HepG2 (cell line): ENCODE results near the gene TCFL5. TPM values are rescaled to one million over a fixed set of nuclear protein-coding genes. Genes with fewer than 3 reads are reported as not detected.

Experiments used
- ATAC-seq: fragments of 200-7000 bp; cut with Tn5 transposase; 3 replicates; pipeline ENCODE4 v1.9.1; 2020; ENCODE audit warnings: mild to moderate bottlenecking, moderate library complexity
- BruUV-seq: library from RNA; stranded (reverse); fragments of 400-500 nt; replicated peaks from 2 replicates; lab custom pipeline; 2021; lab: Mats Ljungman, UMichigan
- CTCF ChIA-PET: fragments of 300-600 bp; formaldehyde crosslinking; extraction: SDS; loops from one replicate; lab custom pipeline; 2021; ENCODE audit warnings: low total read pairs, inconsistent platforms, low intra/inter-chr PET ratio; lab: Yijun Ruan, JAX
- POLR2A ChIA-PET: fragments of 350-600 bp; sonication (Branson Sonifier 250); formaldehyde crosslinking; loops from one replicate; lab custom pipeline; 2020; ENCODE audit warnings: antibody characterized with exemption, inconsistent platforms; lab: Yijun Ruan, JAX
- DNase-seq: peaks from one replicate; pipeline ENCODE4 v3.0.0-alpha.2; 2015; ENCODE audit warnings: low spot score
- FAIRE-seq: peaks from 3 replicates; lab custom pipeline; 2011; peaks lifted over from hg19 to GRCh38; lab: Jason Lieb, UNC
- H2AFZ ChIP-seq: one replicate; pipeline ENCODE4 v1.6.1; 2011; ENCODE audit warnings: low read length, inconsistent platforms
- H3K27ac ChIP-seq: fragments of 300-600 bp; 3 replicates; pipeline ENCODE4 v1.8.0; 2011; ENCODE audit warnings: mixed run types, mild to moderate bottlenecking, mixed read lengths, low read length, inconsistent platforms; ENCODE audit not compliant: insufficient read depth; ENCODE audit errors: extremely low read length
- H3K27me3 ChIP-seq, 2 experiments: fragments of 200-600 bp in 1 of 2; 2 replicates in 1 of 2; 3 replicates in 1 of 2; pipeline versions ENCODE4 v1.6.0 to v1.8.0; 2011; ENCODE audit warnings: low read length in 2 of 2, mild to moderate bottlenecking in 2 of 2, moderate library complexity in 2 of 2, inconsistent platforms in 1 of 2; ENCODE audit not compliant: insufficient read depth in 2 of 2, control insufficient read depth in 1 of 2
- H3K36me3 ChIP-seq, 2 experiments: fragments of 200-600 bp in 1 of 2; replicated peaks in 1 of 2; 2 replicates in 1 of 2; 3 replicates in 1 of 2; pipeline versions ENCODE4 v1.5.1 to v1.8.0; 2011; ENCODE audit warnings: low read length in 2 of 2, inconsistent platforms in 1 of 2; ENCODE audit not compliant: insufficient read depth in 2 of 2, control insufficient read depth in 1 of 2
- H3K4me1 ChIP-seq: 2 replicates; pipeline ENCODE4 v1.5.1; 2012; ENCODE audit warnings: low read length, inconsistent platforms; ENCODE audit not compliant: insufficient read depth
- H3K4me2 ChIP-seq: 2 replicates; pipeline ENCODE4 v1.6.0; 2011; ENCODE audit warnings: low read depth, low read length, inconsistent platforms
- H3K4me3 ChIP-seq, 3 experiments: fragments of 200-600 bp in 1 of 3; sonication (generic), shearing (Covaris generic) in 1 of 3; replicated peaks in 1 of 3; 2 replicates each; pipeline ENCODE4 v1.5.1; 2011 to 2016; ENCODE audit warnings: low read length in 3 of 3, inconsistent platforms in 2 of 3, low read depth in 2 of 3, mild to moderate bottlenecking in 2 of 3, control low read depth in 1 of 3, mixed read lengths in 1 of 3; ENCODE audit not compliant: insufficient read depth in 1 of 3
- H3K79me2 ChIP-seq: one replicate; pipeline ENCODE4 v1.6.1; 2011; ENCODE audit warnings: low read length, inconsistent platforms; ENCODE audit not compliant: insufficient read depth
- H3K9ac ChIP-seq: 2 replicates; pipeline ENCODE4 v1.6.0; 2011; ENCODE audit warnings: mild to moderate bottlenecking, low read depth, low read length, inconsistent platforms; ENCODE audit not compliant: insufficient read depth
- H3K9me3 ChIP-seq: 2 replicates; pipeline ENCODE4 v1.5.1; 2012; ENCODE audit warnings: mild to moderate bottlenecking, low read length
- H4K20me1 ChIP-seq: 2 replicates; pipeline ENCODE4 v1.6.0; 2011; ENCODE audit warnings: inconsistent platforms, mild to moderate bottlenecking, low read length, moderate library complexity; ENCODE audit not compliant: insufficient read depth
- AGO2 ChIP-seq: fragments of 200-400 bp; formaldehyde crosslinking; optimal IDR thresholded peaks from 2 replicates; pipeline ENCODE3; 2017; ENCODE audit warnings: mild to moderate bottlenecking, low read depth, low read length, moderate library complexity
- CREM ChIP-seq, 2 experiments: sonication (generic) in 1 of 2; formaldehyde crosslinking in 1 of 2; IDR thresholded peaks; 2 replicates each; pipeline versions ENCODE4 v1.4.0 to v1.6.1; 2016 to 2020; ENCODE audit warnings: antibody characterized with exemption in 1 of 2, mild to moderate bottlenecking in 1 of 2, missing genetic modification reagents in 1 of 2
- HNF4A ChIP-seq: sonication (generic); formaldehyde crosslinking; IDR thresholded peaks from 2 replicates; pipeline ENCODE4 v1.4.0; 2020; ENCODE audit warnings: missing genetic modification reagents
- HNRNPLL ChIP-seq: fragments of 200-400 bp; formaldehyde crosslinking; IDR thresholded peaks from 2 replicates; pipeline ENCODE4 v1.6.1; 2017; ENCODE audit warnings: mild to moderate bottlenecking, low read depth, low read length; ENCODE audit not compliant: poor library complexity, severe bottlenecking
- HOXD1 ChIP-seq: sonication (generic); formaldehyde crosslinking; IDR thresholded peaks from 2 replicates; pipeline ENCODE4 v1.5.0; 2020; ENCODE audit warnings: missing genetic modification reagents
- MED13 ChIP-seq: sonication (generic); formaldehyde crosslinking; IDR thresholded peaks from 2 replicates; pipeline ENCODE4 v1.5.0; 2020; ENCODE audit warnings: missing genetic modification reagents
- NFKBIZ ChIP-seq: IDR thresholded peaks from 2 replicates; pipeline ENCODE4 v1.6.1; 2018; ENCODE audit warnings: missing genetic modification reagents, missing compliant biosample characterization
- PCBP1 ChIP-seq: fragments of 200-400 bp; formaldehyde crosslinking; IDR thresholded peaks from 2 replicates; pipeline ENCODE4 v1.6.1; 2017; ENCODE audit warnings: mild to moderate bottlenecking, low read depth, low read length, borderline replicate concordance
- RBFOX2 ChIP-seq: fragments of 200-400 bp; formaldehyde crosslinking; IDR thresholded peaks from 2 replicates; pipeline ENCODE4 v1.6.1; 2017; ENCODE audit warnings: low read depth, mild to moderate bottlenecking, low read length
- ZBTB14 ChIP-seq: sonication (generic); formaldehyde crosslinking; IDR thresholded peaks from 2 replicates; pipeline ENCODE4 v1.4.0; 2020; ENCODE audit warnings: missing genetic modification reagents
- ZBTB38 ChIP-seq: sonication (generic); formaldehyde crosslinking; IDR thresholded peaks from 2 replicates; pipeline ENCODE4 v1.5.1; 2020; ENCODE audit warnings: mild to moderate bottlenecking, missing genetic modification reagents
- ZFX ChIP-seq: sonication (generic); formaldehyde crosslinking; IDR thresholded peaks from 2 replicates; pipeline ENCODE4 v1.4.0; 2020; ENCODE audit warnings: mild to moderate bottlenecking, low read depth, missing genetic modification reagents, moderate library complexity
- ZNF224 ChIP-seq: sonication (generic); formaldehyde crosslinking; IDR thresholded peaks from 2 replicates; pipeline ENCODE4 v1.5.0; 2020; ENCODE audit warnings: mild to moderate bottlenecking, missing genetic modification reagents
- ZNF253 ChIP-seq: sonication (generic); formaldehyde crosslinking; IDR thresholded peaks from 2 replicates; pipeline ENCODE4 v1.8.0; 2022; ENCODE audit warnings: mild to moderate bottlenecking, missing genetic modification reagents, borderline replicate concordance
- ZNF773 ChIP-seq: sonication (generic); formaldehyde crosslinking; IDR thresholded peaks from 2 replicates; pipeline ENCODE4 v1.4.0; 2020; ENCODE audit warnings: missing genetic modification reagents, borderline replicate concordance
- WGBS: methylation state at CpG from one replicate; pipeline ENCODE4 v1.1.6; 2017; ENCODE audit warnings: low lambda C conversion rate; 5-methylcytosine and 5-hydroxymethylcytosine counted together
- in situ Hi-C: cut with HindIII; loops from 2 replicates; pipeline ENCODE4 v1.10.0; 2017; ENCODE audit warnings: low pct_unique_long_range_greater_than_20kb; ENCODE audit not compliant: extremely low pct_ligation_motif_present
- intact Hi-C: fragments of 100-400 bp; cut with micrococcal nuclease; formaldehyde crosslinking; loops from one replicate; pipeline ENCODE4 v1.10.0; 2022; ENCODE audit not compliant: unreplicated experiment
- polyA plus RNA-seq, 8 experiments: library from polyadenylated mRNA; depleted of rRNA in 3 of 8; stranded (reverse) in 7 of 8; unstranded in 1 of 8; fragments of >200 nt; fragmentation: Illumina TruSeq in 4 of 8; extraction: Trizol in 4 of 8; gene quantifications; 2 replicates each; pipeline versions ENCODE4 v1.2.1 to v1.2.3, GENCODE V29; 2011 to 2016; ENCODE audit warnings: low read depth in 4 of 8, missing spikeins in 1 of 8, mixed read lengths in 1 of 8; ENCODE audit not compliant: insufficient read depth in 1 of 8
- total RNA-seq, 5 experiments: library from RNA; depleted of rRNA; stranded (reverse); fragments of >200 nt; fragmentation: Illumina TruSeq; extraction: Trizol; gene quantifications; 2 replicates each; pipeline ENCODE4 v1.2.3, GENCODE V29; 2016; ENCODE audit warnings: low read depth in 1 of 5
- TF ChIP-seq, protein P1 (sequence below), 2 experiments: fragments of 450-650 bp in 1 of 2; sonication (generic) in 1 of 2; formaldehyde crosslinking; IDR thresholded peaks; 2 replicates each; pipeline versions ENCODE4 v1.5.0 to v1.8.0; 2020 to 2022; ENCODE audit warnings: mild to moderate bottlenecking in 1 of 2, missing genetic modification reagents in 1 of 2

The TCFL5 gene
- total and polyA plus RNA-seq, 2 of the 13 experiments (the other 11 are each of a cell fraction or from before 2014, with no cell fraction given) = 14.8 to 20.0 TPM

GRCh38 chr20:62820962-62821725 is 40.5 kb downstream of the TCFL5 start (continued):
- TF ChIP-seq ZBTB14 (CRISPR knock-in tag) = 0 out of 2 replicates have a peak, but pooled peaks have one; percentile 12
- 0 out of 2 replicates have a peak, but pooled peaks have one; percentile 12 for TF ChIP-seq CREM (IDR thresholded peaks at IDR 0.05)
- TF ChIP-seq CREM (CRISPR knock-in tag; IDR thresholded peaks at IDR 0.05) = no peak
- TF ChIP-seq MED13 (CRISPR knock-in tag) = 0 out of 2 replicates have a peak, but pooled peaks have one; percentile 22

DNA sequence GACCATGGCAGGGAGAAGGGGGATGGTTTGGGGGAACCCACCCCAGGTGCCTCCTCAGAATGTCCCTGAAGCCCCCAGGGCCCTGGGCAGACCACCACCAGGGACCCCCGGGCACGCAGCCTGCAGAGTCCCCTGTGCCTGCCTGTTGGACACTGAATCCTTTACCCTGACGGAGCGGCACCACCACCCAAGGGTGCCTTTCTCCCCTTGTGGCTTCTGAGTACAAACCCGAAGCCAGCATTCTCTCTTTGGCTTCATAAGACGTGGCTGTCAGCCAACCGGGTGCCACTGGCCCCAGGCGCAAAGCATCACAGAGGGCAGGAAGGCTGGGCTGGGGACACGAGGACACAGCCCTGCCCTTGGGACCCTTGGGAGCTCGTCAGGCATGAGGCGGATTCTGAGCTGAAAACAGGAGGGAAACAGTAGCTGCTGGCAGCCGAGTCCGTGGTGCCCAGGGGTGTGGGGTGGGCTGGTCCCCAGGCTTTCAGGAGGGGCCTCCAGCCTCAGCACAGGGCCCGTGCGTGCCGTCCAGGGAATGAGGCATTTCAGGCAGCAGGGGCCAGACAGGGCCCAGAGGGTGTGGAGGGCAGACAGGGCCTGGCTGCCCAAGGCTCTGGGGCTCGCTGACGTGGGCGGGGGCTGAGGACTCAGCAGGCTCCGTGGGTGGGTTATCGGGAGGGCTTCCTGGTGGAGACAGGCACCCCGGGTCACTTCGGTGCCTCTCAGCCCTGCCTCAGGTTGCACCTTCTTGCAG is 41.2 kb downstream of the TCFL5 start:
- FAIRE-seq = no peak
- peak overlapping the region in 1 of 3 experiments; percentile 77; a peak in 1 of 6 replicates for H3K4me3 ChIP-seq
- H3K36me3 ChIP-seq = no peaks in the 10 kb centered on the region
- WGBS = 76% methylated on average over 22 of the region's 23 CpGs
- DNase-seq = no peak
- no peak overlapping the region for H2AFZ ChIP-seq
- H3K9me3 ChIP-seq = no peaks in the 10 kb centered on the region
- intact Hi-C loops (loop anchor here (5.0 kb wide), 1 partner anchor 42 kb away; the partner anchor contains the start of gene TCFL5), in situ Hi-C loops (no loop called here)
- H3K79me2 ChIP-seq = peaks cover 6% of the 10 kb centered on the region
- BruUV-seq = no TSS peak
- POLR2A ChIA-PET = interaction anchor here (6.8 kb wide), 1 partner anchor 25 kb away, joined by 64 read pairs; the partner anchor contains the start of gene MRGBP
- no peak overlapping the region for H3K27ac ChIP-seq
- H4K20me1 ChIP-seq = peaks cover 4% of the 10 kb centered on the region; the same call in 1 of the 2 replicates
- peak overlapping the region; percentile 72 for H3K9ac ChIP-seq
- peak overlapping the region; percentile 81 for H3K4me2 ChIP-seq
- no peaks in the 10 kb centered on the region for H3K27me3 ChIP-seq
- CTCF ChIA-PET = no interaction called here
- no peak for ATAC-seq
- peaks cover 85% of the 10 kb centered on the region for H3K4me1 ChIP-seq
- TF ChIP-seq HOXD1 (CRISPR knock-in tag) = peak; percentile 47; the same call in 1 of the 2 replicates
- 0 out of 2 replicates have a peak, but pooled peaks have one; percentile 58 for TF ChIP-seq ZNF773 (CRISPR knock-in tag)
- TF ChIP-seq ZBTB38 (CRISPR knock-in tag) = 0 out of 2 replicates have a peak, but pooled peaks have one; percentile 32
- peak; percentile 73 for TF ChIP-seq RBFOX2
- TF ChIP-seq HNRNPLL = peak; percentile 2
- TF ChIP-seq, protein P1, sequence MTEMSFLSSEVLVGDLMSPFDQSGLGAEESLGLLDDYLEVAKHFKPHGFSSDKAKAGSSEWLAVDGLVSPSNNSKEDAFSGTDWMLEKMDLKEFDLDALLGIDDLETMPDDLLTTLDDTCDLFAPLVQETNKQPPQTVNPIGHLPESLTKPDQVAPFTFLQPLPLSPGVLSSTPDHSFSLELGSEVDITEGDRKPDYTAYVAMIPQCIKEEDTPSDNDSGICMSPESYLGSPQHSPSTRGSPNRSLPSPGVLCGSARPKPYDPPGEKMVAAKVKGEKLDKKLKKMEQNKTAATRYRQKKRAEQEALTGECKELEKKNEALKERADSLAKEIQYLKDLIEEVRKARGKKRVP (CRISPR knock-in tag; IDR thresholded peaks at IDR 0.05) = no peak
- TF ChIP-seq PCBP1 = peak; percentile 36; the same call in 1 of the 2 replicates
- no peak for TF ChIP-seq ZNF224
- TF ChIP-seq ZFX (CRISPR knock-in tag) = 0 out of 2 replicates have a peak, but pooled peaks have one; percentile 5
- no peak for TF ChIP-seq ZNF253 (CRISPR knock-in tag)
- TF ChIP-seq HNF4A = 0 out of 2 replicates have a peak, but pooled peaks have one; percentile 3
- TF ChIP-seq NFKBIZ = no peak
- peak; percentile 86 for TF ChIP-seq AGO2
